Stimulated activated CD4-positive, alpha-beta T cell treated with anti-CD3 and anti-CD28 coated beads, Interleukin-4, amount 100 ng/mL, for 1 hour (primary cell): ENCODE data around the gene L1CAM.

Source experiments
- DNase-seq: peaks from one replicate; pipeline ENCODE4 v3.0.0-alpha.2; 2020

L1CAM gene

DNA sequence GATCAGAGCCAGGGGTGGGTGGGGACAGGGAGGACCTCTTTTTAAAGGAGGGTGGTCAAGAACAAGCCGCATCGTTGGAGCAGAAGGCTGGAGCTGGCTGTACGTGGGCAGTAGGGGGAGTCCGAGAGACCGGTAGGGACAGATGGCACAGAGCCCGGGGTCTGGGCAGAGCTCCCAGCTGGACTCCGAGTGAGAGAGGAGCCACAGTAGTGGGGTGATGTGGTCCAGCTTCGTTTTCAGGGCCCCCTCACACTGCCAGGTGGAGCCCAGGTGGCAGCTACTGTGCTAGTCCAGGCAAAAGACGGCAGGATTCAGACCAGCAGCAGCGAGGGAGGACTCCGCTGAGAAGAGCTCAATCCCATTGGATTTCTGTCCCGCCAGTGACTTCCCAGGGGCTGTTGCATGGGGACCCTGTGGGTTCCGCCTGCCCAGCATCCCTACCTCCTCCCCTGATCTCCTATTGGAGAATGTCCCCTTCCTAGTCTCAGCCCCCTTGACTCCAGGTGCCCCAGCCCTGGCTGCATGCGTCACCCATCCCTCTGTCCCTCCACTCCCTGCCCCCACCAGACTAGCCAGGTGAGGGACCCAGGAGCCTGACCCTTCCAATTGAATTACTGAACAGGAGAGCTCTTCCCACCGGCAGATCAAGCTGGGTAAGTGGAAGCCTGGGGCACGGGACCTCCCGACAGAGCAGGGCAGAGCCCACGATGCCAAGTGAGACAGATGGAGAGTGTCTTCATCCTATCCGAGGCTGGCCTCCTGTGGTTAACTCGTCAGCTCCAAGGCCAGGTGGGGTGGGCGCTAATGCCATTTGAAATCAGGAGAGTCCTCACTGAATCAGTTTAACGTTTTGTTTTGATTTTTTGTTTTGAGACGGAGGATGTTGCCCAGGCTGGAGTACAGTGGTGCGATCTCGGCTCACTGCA is 37.2 kb upstream of the L1CAM start:
- no peak for DNase-seq

DNA sequence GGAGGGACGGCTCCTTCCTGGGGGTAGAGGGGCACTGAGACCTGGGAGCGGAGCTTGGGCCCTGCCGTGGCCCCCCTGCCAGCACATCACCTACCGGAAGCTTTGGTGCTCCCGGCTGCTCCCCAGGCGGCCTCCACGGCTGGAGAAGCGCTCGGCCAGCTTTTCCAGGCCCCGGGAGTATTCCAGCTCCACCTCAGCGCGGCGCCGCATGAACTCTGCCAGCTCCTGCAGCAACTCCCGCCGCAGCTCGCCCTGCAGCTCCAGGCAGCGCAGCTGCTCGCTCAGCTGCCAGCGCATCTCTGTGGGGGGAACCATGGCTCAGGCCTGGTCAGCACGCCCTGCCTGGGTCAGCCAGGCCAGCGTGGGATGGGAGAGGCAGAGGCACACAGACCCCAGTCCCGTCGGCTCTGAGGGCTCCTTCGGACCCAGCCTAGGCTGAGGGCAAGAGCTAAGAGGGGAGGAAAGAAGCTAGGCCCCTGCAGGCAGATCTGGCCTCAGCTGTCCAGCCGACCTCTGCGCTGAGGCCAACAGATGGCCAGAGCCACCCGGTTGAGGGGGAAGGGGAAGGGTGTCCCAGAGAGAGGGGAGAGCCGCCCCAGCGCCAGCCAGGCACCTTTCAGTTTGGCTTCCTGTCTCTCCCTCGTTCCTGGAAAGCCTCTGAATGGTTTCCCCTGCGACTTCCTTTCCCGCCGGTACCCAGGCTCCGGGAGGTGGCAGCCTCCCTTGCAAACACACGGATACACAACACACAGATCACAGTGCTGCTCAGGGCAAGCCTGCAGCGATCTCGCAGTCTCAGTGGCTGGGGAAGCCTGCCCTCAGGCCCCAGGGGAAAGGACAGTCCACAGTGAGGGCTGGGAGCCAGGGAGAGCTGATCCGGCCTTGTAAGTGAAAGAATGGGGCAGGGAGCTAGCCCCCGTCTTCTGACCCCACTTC is 35.8 kb upstream of the L1CAM start:
- DNase-seq, result no peak

DNA sequence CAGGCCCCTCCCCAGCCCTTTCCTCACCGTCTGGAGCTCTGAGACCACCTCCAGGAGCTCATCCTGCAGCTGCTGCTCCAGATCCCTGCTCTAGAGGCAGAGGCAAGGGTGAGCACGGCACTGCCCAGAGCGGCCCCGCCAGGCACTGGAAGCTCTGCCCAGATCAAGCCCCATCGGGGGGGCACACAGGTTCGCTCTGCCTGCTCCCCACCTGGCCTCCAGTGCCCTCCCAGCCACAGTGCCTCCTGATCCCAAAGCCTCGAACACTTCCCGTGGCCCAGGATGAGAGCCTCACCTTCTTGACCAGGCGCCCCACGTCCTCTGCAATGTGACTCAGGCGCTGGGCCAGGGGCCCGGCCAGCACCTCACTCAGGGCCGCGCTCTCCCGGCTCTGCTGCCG is 35.1 kb upstream of the L1CAM start:
- no peak for DNase-seq

DNA sequence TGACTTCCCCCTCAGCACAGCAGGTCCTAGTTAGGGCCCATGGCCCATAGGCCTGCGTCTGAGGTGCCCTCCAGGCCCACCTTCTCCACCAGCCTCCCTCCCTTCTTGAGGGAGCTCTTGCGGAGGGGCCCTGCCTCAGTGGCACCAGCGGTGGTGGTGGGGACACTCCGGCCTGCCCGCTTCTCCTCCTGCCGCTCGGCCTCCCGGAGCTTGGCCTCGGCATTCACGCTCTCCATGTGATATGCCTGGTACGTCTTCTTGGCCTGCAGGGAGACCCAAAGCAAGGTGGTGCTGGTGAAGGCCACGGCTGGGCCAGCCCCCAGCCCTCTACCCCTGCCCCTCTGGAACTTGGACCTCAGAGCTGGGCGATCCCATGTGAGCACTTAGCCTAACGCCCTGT is 34.6 kb upstream of the L1CAM start:
- DNase-seq, result no peak

DNA sequence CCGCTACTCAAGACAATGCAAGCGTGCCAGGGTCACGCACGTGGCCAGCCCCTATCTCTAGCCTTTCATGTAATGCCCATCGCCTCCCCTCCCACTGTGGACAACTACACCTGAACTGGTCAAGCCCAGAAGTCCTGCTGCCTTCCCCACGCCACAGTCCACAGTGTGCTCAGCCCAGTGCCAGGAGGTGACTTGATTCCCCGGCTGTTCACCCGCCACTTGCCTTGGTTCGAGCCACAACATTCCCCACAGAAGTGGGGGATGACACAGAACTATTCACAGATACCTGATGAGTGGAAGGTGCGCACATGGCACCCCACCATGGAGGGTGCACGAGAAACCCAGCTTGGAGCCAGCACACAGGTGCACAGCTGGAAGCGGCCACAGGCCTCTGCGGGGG is 33.3 kb upstream of the L1CAM start:
- DNase-seq, result no peak

DNA sequence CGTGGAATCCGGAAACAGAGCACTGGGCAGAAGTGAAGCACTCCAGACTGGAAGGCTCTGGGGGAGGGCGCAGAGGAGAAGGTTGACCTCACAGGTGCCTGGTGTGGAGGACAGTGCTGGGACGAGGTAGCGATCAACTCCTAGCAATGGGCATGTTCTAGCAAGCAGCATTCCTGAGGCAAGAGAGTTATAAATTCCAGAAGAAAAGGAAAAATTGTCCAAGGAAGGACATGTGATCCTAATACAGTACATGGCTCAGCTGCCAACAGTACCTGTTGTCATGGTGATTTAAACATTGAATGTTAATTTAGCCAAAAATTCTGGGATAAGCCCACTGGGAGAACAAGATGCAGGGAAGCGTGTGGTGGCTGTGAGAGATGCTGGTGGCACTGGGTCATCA is 31.9 kb upstream of the L1CAM start:
- no peak for DNase-seq

DNA sequence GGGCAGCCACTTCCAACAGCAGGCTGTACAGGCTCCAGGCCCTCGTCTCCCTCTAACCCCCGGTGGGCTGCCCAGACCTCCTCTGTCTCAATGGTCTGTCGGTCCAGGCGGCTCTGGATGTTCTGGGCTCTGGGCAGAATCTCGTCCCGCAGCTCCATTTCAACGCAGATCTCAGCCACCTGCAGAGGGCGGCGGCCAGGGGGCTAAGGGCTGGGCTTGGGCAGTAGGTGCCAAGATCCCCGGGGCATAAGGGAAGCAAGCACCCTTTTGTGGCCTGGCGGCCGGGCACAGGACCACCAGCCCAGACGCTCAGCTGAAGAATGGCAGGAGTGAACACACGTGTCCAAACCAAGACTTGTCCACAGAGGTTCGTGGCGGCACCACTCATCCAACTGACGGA is 27.7 kb upstream of the L1CAM start:
- no peak for DNase-seq

DNA sequence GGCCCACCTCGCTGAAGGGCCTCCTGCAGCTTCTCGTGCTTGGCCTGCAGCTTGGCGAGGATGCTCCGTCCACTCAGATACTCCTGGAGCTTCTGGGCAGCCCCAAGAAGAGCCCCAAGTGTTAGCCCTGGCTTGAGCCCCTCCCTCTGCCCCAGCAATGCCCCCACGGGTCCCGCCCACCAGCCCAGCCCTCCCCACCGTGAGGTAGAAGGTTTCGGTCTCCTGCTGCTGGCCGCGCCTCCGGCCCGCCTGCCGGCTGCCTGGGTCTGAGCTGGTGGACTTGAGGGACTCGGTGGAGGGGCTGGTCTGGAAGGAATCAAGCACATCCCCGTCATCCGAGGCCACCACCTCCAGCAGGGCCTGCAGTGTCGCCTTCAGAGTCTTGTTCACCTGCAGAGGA is 27.2 kb upstream of the L1CAM start:
- no peak for DNase-seq

DNA sequence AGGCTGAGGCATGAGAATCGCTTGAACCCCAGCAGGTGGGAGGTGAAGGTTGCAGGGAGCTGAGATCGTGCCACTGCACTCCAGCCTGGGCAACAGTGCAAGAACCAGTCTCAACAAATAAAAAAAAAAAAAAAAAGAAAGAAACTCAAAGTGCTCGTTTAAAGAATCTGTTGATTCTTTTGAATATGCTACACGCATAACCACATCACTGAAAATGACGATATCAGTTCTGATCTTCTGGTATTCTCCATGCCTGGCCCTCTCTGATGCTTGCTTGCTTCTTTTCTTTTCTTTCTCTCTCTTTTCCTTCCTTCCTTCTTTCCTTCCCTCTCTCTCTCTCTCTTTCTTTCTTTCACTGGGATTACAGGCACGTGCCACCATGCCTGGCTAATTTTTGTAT is 25.8 kb upstream of the L1CAM start:
- no peak for DNase-seq

DNA sequence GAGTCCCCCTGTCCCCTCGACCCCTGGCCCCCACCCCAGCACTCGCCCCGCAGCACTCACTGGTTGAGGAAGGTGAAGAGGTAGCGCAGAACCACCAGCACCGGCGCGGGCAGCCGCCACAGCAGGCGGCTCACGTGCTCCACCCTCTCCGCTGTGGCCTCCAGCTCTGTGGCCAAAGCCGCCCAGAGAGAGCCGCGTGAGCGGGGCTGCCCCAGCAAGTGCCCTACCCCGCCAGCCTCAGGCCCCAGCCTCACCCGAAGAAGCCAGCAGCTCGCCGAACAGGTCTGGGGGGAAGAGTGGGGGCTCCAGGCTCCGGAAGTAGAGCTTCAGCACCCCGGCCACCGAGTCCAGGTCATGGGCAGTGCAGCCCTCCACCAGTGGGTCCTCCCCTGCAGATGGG is 24.5 kb upstream of the L1CAM start:
- no peak for DNase-seq

DNA sequence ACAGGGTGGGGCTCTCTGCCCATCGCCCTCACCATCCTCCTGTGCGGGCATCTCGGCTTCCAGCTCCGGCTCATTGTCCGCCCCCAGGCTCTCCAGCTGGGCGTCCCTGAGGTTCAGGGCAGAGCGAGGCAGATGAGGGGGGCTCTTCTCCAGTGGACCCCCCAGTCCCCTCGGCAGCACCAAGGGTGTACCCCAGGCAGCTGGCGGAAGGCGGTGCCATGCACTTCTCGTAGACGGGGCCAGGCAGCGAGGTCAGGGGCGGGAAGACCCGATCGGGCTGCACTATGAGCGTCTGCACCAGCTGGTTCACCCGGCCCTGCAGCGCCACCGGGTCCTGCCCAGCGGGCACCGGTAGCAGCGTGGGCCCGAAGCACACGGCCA is 24.0 kb upstream of the L1CAM start:
- DNase-seq, result no peak

DNA sequence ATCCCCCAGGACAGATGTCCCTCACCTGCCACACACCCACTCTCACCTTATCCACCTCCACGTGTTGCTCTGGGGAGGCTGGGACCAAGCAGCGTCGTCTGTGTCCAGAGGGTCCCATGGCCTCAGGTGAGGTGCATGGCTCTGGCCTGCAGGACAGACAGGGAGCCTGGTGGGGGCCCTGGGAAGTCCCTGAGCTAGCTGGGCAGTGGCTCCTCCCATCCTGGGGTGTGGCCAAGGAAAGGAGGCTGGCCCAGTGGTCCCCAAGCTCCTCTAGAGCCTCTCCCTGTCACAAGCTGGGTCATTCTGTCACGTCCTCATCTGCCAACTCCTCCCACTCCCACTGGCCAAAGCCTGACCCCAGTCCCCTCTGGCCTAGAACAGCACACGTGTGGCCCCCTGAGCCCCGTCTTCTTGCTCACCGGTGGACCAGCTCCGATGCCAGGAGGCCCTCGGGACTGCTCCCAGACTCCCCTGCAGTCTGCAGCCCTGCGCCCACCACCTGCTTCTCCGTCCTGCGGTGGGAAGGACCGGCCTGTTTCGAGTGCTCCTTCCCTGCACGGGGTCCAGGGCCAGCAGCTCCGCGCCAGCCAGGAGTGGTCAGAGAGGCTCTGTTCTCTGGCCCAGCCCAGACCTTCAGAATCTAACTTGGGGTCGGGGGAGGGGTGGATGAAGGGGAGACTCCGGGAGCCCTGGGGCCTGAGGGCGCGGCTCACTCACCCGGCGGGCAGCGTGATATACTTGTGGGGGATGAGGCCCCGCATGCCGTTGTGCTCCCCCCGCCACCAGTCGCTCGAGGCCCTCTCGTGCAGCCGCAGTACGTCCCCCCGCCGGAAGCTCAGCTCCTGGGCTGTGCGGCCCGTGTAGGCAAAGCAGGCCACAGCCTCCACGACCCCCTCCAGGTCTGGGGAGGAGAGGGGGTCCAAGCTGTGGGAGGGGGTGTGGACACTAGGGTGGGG is 23.3 kb upstream of the L1CAM start:
- no peak for DNase-seq

DNA sequence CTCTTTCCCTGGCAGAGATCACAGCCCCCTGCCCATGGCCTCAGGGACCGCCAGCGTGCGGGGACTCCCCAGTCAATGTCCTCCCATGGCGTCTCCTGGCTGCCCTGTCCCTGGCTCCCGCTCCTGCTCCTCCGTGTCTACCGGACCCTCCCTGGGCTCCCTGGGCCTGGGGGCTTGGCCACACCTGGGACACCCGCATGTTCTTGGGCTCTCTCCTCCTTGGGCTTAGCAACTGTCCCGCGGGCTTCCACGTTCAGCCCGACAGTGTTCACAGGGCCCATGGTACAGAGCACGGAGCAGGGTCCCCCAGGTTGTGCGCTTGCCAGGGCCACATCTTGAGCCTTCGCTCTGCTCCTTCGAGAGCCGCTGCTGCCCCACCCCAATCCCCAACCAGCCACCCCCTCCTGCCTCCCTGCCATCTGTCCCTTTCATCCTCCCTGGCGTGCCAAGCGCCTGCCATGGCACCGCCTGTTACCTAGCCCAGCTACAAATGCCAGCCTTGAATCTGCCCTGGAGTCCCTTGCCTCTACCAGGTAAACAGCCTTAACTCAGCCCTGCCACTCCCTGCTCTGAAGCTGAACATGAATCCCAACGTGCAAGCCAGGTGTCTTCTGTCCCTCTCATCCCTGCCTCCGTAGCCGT is 22.4 kb upstream of the L1CAM start:
- no peak for DNase-seq

DNA sequence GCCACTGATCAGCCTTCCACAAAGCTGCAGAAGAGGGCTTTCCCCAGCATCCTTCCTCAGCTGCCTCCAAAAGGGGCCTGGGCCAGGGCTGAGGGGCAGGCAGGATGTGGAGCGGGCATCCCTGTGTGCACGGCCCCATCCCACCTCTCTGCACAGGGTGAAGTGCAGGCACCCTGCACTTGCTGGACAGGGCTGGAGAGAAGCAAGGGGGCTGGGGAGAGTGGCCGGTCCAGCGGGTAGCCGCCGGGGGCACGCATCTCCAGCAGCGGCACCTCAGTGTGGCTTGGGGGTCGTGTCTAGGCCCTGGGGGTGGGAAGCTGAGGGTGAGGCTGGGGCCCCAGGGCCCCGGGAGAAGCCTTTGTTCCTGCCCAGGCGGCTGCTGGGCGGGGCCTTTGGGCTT is 21.5 kb upstream of the L1CAM start:
- no peak for DNase-seq

DNA sequence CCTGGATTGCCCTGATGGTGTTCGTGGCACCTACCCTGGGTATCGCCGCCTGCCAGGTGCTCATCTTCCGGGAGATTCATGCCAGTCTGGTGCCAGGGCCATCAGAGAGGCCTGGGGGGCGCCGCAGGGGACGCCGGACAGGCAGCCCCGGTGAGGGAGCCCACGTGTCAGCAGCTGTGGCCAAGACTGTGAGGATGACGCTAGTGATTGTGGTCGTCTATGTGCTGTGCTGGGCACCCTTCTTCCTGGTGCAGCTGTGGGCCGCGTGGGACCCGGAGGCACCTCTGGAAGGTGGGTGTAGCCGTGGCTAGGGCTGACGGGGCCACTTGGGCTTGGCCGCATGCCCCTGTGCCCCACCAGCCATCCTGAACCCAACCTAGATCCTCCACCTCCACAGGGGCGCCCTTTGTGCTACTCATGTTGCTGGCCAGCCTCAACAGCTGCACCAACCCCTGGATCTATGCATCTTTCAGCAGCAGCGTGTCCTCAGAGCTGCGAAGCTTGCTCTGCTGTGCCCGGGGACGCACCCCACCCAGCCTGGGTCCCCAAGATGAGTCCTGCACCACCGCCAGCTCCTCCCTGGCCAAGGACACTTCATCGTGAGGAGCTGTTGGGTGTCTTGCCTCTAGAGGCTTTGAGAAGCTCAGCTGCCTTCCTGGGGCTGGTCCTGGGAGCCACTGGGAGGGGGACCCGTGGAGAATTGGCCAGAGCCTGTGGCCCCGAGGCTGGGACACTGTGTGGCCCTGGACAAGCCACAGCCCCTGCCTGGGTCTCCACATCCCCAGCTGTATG is 20.3 kb upstream of the L1CAM start:
- no peak for DNase-seq

DNA sequence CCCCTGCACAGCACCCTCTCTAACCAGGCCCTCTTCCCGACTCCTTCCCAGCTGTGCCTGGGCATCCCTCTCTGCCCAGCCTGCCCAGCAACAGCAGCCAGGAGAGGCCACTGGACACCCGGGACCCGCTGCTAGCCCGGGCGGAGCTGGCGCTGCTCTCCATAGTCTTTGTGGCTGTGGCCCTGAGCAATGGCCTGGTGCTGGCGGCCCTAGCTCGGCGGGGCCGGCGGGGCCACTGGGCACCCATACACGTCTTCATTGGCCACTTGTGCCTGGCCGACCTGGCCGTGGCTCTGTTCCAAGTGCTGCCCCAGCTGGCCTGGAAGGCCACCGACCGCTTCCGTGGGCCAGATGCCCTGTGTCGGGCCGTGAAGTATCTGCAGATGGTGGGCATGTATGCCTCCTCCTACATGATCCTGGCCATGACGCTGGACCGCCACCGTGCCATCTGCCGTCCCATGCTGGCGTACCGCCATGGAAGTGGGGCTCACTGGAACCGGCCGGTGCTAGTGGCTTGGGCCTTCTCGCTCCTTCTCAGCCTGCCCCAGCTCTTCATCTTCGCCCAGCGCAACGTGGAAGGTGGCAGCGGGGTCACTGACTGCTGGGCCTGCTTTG is 19.6 kb upstream of the L1CAM start:
- DNase-seq, result no peak

DNA sequence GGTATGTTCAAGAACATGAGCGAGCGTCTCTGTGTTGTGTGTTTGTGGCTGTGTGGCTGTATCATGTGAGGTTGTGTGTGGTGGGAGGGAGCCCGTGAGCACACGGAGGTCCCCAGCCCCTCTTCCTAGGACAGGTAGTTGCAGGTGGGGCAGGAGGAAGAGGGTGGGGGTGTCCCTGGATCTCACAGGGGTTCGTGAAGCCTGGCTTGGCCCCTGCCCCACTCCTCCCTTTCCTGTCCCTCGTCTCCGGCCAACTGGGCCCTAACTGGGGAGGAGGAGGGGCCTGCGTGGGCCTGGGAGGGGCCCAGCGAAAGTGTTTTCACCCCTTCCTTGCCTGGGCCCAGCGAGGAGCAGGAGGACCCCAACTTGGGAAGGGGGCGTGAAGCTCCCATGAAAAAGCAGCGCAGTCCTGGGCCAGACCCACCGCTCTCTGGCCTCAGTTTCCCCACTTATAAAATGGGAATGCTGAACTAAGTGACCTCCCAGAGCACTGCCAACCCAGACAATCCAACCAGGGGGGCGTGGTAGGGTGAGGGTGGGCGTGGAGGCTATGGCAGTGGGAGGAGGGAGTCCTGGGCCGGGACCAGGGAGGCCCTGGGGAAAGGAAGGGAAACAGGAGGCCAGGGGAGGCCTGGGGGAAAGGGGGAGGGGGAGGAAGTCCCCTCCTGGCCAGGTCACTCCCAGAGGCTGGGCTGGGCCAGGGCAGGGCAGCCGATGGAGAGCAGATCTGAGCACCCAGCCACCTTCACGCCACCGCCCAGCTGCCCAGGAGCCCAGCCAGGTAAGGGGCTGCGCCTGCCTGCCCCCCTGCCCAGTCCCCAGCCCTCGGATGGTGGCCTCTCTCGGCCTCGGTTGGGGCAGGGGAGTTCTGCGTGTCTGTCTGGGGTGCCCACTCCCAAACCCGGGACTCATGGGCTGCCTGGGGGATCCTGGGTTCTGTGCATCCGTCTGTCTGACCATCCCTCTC is 18.3 kb upstream of the L1CAM start, which contains the start of gene AVPR2:
TSS of gene AVPR2 (plus strand) at position 683 of the 967 bp plus-strand sequence. CDS start 473 bp downstream, outside the sequence.
- DNase-seq, result no peak

DNA sequence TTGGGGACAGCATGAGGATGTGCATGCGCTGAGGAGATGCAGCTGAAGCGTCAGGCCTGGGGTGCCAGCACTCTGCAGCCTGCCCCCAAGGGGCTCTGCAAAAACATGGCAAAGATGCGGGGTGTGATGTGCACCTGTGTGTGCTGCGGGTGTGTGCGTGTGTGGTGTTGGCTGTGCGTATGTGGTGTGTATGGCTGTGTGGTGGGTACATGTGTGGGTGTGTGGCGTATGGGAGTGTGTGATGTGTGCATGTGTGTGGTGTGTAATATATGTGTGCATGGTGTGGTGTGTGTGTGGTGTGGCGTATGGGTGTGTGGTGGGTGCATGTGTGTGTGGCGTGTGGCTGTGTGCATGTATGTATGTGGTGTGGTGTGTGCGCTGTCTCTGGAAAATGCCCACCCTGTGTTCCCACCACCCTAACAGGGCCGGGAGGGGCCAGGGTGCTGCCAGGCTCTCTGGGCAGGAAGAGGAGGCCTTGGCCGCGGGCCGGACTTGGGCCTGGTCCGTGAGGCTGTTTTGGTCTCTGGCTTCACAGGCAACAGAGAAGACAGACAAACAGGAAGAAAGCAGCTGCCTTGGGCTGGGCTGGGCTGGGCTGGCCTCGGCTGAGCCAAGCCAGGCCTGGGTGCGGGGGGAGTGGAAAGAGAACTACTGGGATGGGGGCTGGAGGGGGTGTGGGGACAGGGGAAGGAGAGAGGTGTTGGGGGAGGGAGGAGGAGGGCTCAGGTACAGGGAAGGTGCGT is 17.4 kb upstream of the L1CAM start:
- DNase-seq, result no peak

DNA sequence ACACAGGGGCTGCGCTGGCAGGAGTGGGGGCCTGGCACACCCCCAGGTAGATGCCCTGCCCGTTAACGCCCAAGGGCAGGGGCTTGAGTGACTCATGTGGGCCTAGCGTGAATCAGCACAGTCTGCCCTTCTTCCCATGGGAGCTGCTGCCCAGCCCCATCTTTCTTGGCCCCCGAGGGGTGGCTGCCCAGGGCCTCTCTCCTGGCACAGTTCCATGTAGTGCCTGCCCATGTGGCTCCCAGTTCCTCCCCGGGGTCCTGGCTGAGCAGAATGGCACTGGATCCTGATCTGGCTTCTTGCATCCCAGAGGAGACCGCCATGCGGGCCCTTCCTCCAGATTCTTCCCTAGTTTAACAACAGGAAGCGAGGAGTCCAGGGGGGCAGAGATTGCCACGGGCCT is 16.4 kb upstream of the L1CAM start:
- no peak for DNase-seq
